ENCODE measurements around the gene CTNNBL1.
"Not testable (repeated sequence)": the region's sequence is repeated elsewhere in the genome, so short reads cannot be mapped to it uniquely, and the experiment has no call there.

CTNNBL1 gene

DNA sequence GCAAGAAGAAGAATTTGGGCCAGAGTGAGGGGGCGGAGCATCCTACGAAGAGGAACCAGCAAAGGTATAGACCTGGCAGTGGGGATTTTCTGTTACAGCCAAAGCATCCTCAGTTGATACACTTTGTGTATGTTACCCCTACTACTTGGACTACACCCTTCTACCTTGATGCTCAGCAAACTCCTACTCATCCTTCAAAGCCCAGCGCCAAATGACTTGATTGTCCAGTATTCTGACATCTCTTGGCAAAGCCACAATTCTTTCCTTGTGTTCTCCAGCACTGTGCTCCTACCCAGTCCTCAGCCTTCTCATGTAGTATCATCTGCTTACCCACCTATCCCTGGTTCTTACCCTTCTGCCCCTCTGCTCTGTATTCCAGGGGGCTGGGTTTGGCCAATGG lies 21.7 kb upstream of the CTNNBL1 start:
- no peak for DNase-seq (ENCODE audit: low read depth)
- no peak overlapping the region for H3K4me3 ChIP-seq (ENCODE audit: low read depth, low read length)
- TF ChIP-seq, protein P1, sequence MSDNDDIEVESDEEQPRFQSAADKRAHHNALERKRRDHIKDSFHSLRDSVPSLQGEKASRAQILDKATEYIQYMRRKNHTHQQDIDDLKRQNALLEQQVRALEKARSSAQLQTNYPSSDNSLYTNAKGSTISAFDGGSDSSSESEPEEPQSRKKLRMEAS (IDR thresholded peaks at IDR 0.05; ENCODE audit: low read depth, low read length): no peak
- TF ChIP-seq CTCF (IDR thresholded peaks at IDR 0.05; ENCODE audit: low read depth, low read length) (no peak), MYC (IDR thresholded peaks at IDR 0.05; ENCODE audit: low read depth, low read length) (no peak), POLR2A (IDR thresholded peaks at IDR 0.05; ENCODE audit: extremely low read depth, insufficient read length) (no peak)

DNA sequence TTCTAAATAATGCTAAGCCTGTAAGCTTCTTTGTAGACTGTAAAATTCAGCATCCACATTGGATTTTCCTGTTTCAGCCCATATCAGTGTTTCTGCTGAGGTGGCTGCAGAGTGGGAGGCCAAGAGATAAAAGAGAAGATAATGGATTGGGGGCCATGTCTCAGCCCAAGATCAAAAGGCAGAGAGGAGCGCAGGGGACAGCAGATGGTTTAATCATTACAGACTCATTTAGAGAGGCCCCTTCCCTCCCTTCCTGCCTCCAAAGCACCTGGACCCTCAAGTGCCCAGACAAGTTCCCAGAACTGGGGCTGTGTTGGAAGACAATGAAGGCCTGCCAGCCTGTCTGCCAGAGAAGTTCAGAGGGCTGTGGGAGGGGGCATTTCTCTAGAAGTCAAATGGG lies 20.4 kb upstream of the CTNNBL1 start:
- H3K4me3 ChIP-seq (ENCODE audit: low read depth, low read length): no peak overlapping the region
- TF ChIP-seq, protein P1 (IDR thresholded peaks at IDR 0.05; ENCODE audit: low read depth, low read length): no peak
- TF ChIP-seq CTCF (IDR thresholded peaks at IDR 0.05; ENCODE audit: low read depth, low read length) (no peak), POLR2A (IDR thresholded peaks at IDR 0.05; ENCODE audit: extremely low read depth, insufficient read length) (no peak), MYC (IDR thresholded peaks at IDR 0.05; ENCODE audit: low read depth, low read length) (no peak)
- no peak for DNase-seq (ENCODE audit: low read depth)

GRCh38 chr20:37676440-37676839 lies 17.4 kb upstream of the CTNNBL1 start:
- no peak for TF ChIP-seq POLR2A (IDR thresholded peaks at IDR 0.05; ENCODE audit: extremely low read depth, insufficient read length)
- no peak overlapping the region for H3K4me3 ChIP-seq (ENCODE audit: low read depth, low read length)
- no peak for DNase-seq (ENCODE audit: low read depth)

DNA sequence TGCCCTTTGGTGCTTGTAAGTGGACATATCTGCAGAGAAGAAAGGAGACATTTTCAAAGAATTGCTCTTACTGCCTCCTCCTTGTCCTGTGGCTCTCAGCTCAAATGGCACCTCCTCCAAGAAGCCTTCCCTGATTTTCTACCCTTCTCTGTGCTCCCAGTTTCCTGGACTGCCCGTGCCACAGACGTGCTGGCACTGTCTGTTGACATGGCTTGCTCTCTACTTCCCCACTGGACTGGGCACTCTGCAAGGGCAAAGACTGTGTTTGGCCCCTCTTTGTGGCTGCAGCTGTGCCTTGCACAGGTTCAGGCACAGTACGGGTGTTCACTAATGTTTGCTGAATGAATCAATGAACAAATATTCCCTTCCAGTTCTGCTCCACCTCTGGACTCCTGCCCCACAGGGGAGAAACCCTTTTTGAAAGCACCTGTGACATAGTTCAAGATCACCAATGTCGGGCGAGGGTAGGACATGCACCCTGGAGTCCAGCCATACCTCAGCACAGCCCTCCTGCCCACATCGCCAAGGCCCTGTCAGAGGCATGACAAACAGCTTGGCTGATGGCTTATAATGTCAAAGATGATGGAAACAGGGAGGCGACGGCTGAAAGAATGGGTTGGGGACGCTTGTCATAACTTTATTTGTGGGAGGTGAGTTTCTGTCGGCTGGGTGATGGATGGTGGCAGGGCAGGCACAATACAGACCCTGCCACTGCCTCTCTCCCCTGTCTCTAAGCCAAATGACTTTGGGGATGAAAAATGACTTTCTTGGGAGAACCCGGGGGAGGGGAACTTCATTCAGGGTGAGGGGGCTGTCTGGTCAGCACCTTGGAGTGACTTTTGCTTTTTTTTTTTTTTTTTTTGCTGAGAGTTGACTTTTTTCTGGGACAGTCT lies 15.6 kb upstream of the CTNNBL1 start:
- DNase-seq (ENCODE audit: low read depth): no peak
- no peak overlapping the region for H3K4me3 ChIP-seq (ENCODE audit: low read depth, low read length)
- TF ChIP-seq CTCF (IDR thresholded peaks at IDR 0.05; ENCODE audit: low read depth, low read length) (no peak), MYC (IDR thresholded peaks at IDR 0.05; ENCODE audit: low read depth, low read length) (no peak)

DNA sequence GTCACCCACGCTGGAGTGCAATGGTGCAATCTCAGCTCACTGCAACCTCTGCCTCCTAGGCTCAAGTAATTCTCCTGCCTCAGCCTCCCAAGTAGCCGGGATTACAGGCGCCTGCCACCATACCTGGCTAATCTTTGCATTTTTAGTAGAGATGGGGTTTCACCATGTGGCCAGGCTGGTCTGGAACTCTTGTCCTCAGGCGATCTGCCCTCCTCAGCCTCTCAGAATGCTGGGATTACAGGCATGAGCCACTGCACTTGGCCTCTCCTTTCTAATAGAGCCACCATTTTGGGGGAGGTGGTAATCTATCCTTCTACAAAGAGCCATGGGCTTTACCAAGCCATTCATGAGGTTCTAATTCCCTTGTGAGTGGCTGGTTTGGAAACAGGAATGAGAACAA lies 14.1 kb upstream of the CTNNBL1 start:
- H3K4me3 ChIP-seq (ENCODE audit: low read depth, low read length); DNase-seq (ENCODE audit: low read depth): not testable (repeated sequence)

- DNase-seq (ENCODE audit: low read depth): no peak
- no peak overlapping the region for H3K4me3 ChIP-seq (ENCODE audit: low read depth, low read length)
- TF ChIP-seq CTCF (IDR thresholded peaks at IDR 0.05; ENCODE audit: low read depth, low read length): no peak
- no peak for TF ChIP-seq MYC (IDR thresholded peaks at IDR 0.05; ENCODE audit: low read depth, low read length)
- TF ChIP-seq, protein P1 (IDR thresholded peaks at IDR 0.05; ENCODE audit: low read depth, low read length): no peak
- no peak for TF ChIP-seq POLR2A (IDR thresholded peaks at IDR 0.05; ENCODE audit: extremely low read depth, insufficient read length)
Observed at GRCh38 chr20:37680420-37680819, 13.4 kb upstream of the CTNNBL1 start.

GRCh38 chr20:37681384-37682112 lies 12.3 kb upstream of the CTNNBL1 start:
- no peak overlapping the region for H3K4me3 ChIP-seq (ENCODE audit: low read depth, low read length)
- no peak for TF ChIP-seq CTCF (IDR thresholded peaks at IDR 0.05; ENCODE audit: low read depth, low read length)
- TF ChIP-seq, protein P1 (IDR thresholded peaks at IDR 0.05; ENCODE audit: low read depth, low read length): no peak
- no peak for TF ChIP-seq MYC (IDR thresholded peaks at IDR 0.05; ENCODE audit: low read depth, low read length)
- no peak for TF ChIP-seq POLR2A (IDR thresholded peaks at IDR 0.05; ENCODE audit: extremely low read depth, insufficient read length)
- no peak for DNase-seq (ENCODE audit: low read depth)

GRCh38 chr20:37683146-37683545 lies 10.7 kb upstream of the CTNNBL1 start:
- not testable (repeated sequence) for DNase-seq (ENCODE audit: low read depth)

More at GRCh38 chr20:37683146-37683545, 10.7 kb upstream of the CTNNBL1 start:
- H3K4me3 ChIP-seq (ENCODE audit: low read depth, low read length): not testable (repeated sequence)

Measured in NB4 (cell line).